ENCODE results near the gene TMEM63C.

GRCh38 chr14:77220246-77221017 lies 38.8 kb downstream of the TMEM63C start:
- TF ChIP-seq POLR2A (IDR thresholded peaks at IDR 0.05; ENCODE audit: low read length) = no peak
- TF ChIP-seq GATA1 (IDR thresholded peaks at IDR 0.05; ENCODE audit: low read depth, low read length) = no peak
